GM12878 (cell line): ENCODE results near the gene CHID1. TPM values are rescaled to one million over a fixed set of nuclear protein-coding genes. Genes with fewer than 3 reads are reported as not detected.

Experiments
- ATAC-seq: fragments of 200-7000 bp; cut with Tn5 transposase; 3 replicates; pipeline ENCODE4 v1.9.1; 2020; ENCODE audit warnings: mild to moderate bottlenecking, moderate library complexity
- BruUV-seq: library from RNA; stranded (reverse); fragments of 400-500 nt; replicated peaks from 2 replicates; lab custom pipeline; 2021; lab: Mats Ljungman, UMichigan
- CTCF ChIA-PET: fragments of 300-600 bp; sonication (Branson Sonifier 250); formaldehyde crosslinking; extraction: SDS; loops from one replicate; lab custom pipeline; 2021; ENCODE audit warnings: inconsistent platforms; lab: Yijun Ruan, JAX
- POLR2A ChIA-PET: fragments of 350-600 bp; formaldehyde crosslinking; extraction: SDS; loops from one replicate; lab custom pipeline; 2021; ENCODE audit warnings: inconsistent platforms; lab: Charles Lee
- RAD21 ChIA-PET: fragments of 300-600 bp; sonication (Branson Sonifier 250); formaldehyde crosslinking; loops from one replicate; lab custom pipeline; 2023; ENCODE audit warnings: antibody characterized with exemption; ENCODE audit not compliant: unreplicated experiment; lab: Charles Lee
- SMC1A ChIA-PET: fragments of 300-600 bp; sonication (Branson Sonifier 250); formaldehyde crosslinking; loops from one replicate; lab custom pipeline; 2023; ENCODE audit not compliant: unreplicated experiment, uncharacterized antibody; lab: Charles Lee
- DNase-seq: peaks from one replicate; pipeline ENCODE4 v3.0.0-alpha.2; 2011; ENCODE audit warnings: low read depth, low spot score
- FAIRE-seq: peaks from 3 replicates; lab custom pipeline; 2011; peaks lifted over from hg19 to GRCh38; lab: Jason Lieb, UNC
- H2AFZ ChIP-seq: 2 replicates; pipeline ENCODE4 v1.6.0; 2011; ENCODE audit warnings: low read depth, low read length, control low read depth; ENCODE audit not compliant: control insufficient read depth
- H3K27ac ChIP-seq: 2 replicates; pipeline ENCODE4 v1.5.1; 2011; ENCODE audit warnings: control low read depth; ENCODE audit not compliant: control insufficient read depth, insufficient read depth
- H3K27me3 ChIP-seq, 2 experiments: replicated peaks in 1 of 2; 2 replicates each; pipeline versions ENCODE4 v1.6.0 to v1.6.1; 2011; ENCODE audit warnings: low read length in 1 of 2; ENCODE audit not compliant: control insufficient read depth in 2 of 2, insufficient read depth in 2 of 2
- H3K36me3 ChIP-seq, 2 experiments: 2 replicates each; pipeline ENCODE4 v1.5.1; 2011; ENCODE audit warnings: low read length in 1 of 2; ENCODE audit not compliant: control insufficient read depth in 2 of 2, insufficient read depth in 2 of 2
- H3K4me1 ChIP-seq: 2 replicates; pipeline ENCODE4 v1.6.1; 2011; ENCODE audit warnings: mild to moderate bottlenecking, low read length, moderate library complexity, mixed read lengths; ENCODE audit not compliant: control insufficient read depth, insufficient read depth
- H3K4me2 ChIP-seq: 2 replicates; pipeline ENCODE4 v1.6.0; 2011; ENCODE audit warnings: control low read depth; ENCODE audit not compliant: control insufficient read depth, insufficient read depth
- H3K4me3 ChIP-seq: fragments of 200-600 bp; sonication (generic); 2 replicates; pipeline ENCODE4 v1.5.1; 2016
- H3K79me2 ChIP-seq: 2 replicates; pipeline ENCODE4 v1.6.0; 2011; ENCODE audit warnings: low read length; ENCODE audit not compliant: control insufficient read depth, insufficient read depth
- H3K9ac ChIP-seq: 2 replicates; pipeline ENCODE4 v1.8.0; 2011; ENCODE audit warnings: low read length, control low read depth, mixed read lengths; ENCODE audit not compliant: control insufficient read depth, insufficient read depth
- H3K9me3 ChIP-seq: replicated peaks from 3 replicates; pipeline ENCODE4 v1.5.1; 2011; ENCODE audit warnings: mild to moderate bottlenecking, low read length; ENCODE audit not compliant: control insufficient read depth, insufficient read depth
- H4K20me1 ChIP-seq: 2 replicates; pipeline ENCODE4 v1.6.0; 2011; ENCODE audit not compliant: control insufficient read depth, insufficient read depth
- BHLHE40 ChIP-seq, 2 experiments: fragments of 450-650 bp in 1 of 2; IDR thresholded peaks; 2 replicates each; pipeline ENCODE4 v1.6.1; 2011 to 2017; ENCODE audit warnings: low read depth in 2 of 2, borderline replicate concordance in 1 of 2, improper control_type of control experiment in 1 of 2, low read length in 1 of 2, mild to moderate bottlenecking in 1 of 2
- CBFB ChIP-seq: IDR thresholded peaks from 2 replicates; pipeline ENCODE4 v1.6.1; 2016; ENCODE audit warnings: antibody characterized with exemption, low read depth
- HDAC6 ChIP-seq: fragments of 200-600 bp; sonication (generic); IDR thresholded peaks from one replicate; pipeline ENCODE4 v1.8.0; 2017; ENCODE audit warnings: antibody characterized with exemption; ENCODE audit not compliant: unreplicated experiment
- IKZF1 ChIP-seq: fragments of 450-650 bp; conservative IDR thresholded peaks from 2 replicates; pipeline ENCODE4 v1.6.1; 2017; ENCODE audit warnings: antibody characterized with exemption, mild to moderate bottlenecking
- MEF2B ChIP-seq: fragments of 450-650 bp; IDR thresholded peaks from 2 replicates; pipeline ENCODE4 v1.6.1; 2018; ENCODE audit warnings: mild to moderate bottlenecking, moderate library complexity; ENCODE audit not compliant: partially characterized antibody, poor library complexity, severe bottlenecking
- POLR2AphosphoS5 ChIP-seq: IDR thresholded peaks from 2 replicates; pipeline ENCODE4 v1.6.1; 2011; ENCODE audit warnings: mild to moderate bottlenecking, low read length, inconsistent platforms
- RELA ChIP-seq: fragments of 450-650 bp; IDR thresholded peaks from 2 replicates; pipeline ENCODE4 v1.8.0; 2014; ENCODE audit warnings: borderline replicate concordance; ENCODE audit not compliant: partially characterized antibody
- RUNX3 ChIP-seq: IDR thresholded peaks from 2 replicates; pipeline ENCODE4 v1.6.1; 2012; ENCODE audit warnings: low read length, inconsistent platforms
- SPI1 ChIP-seq: IDR thresholded peaks from 2 replicates; pipeline ENCODE4 v1.6.1; 2011; ENCODE audit warnings: low read depth, mild to moderate bottlenecking, low read length, moderate library complexity, borderline replicate concordance; ENCODE audit not compliant: insufficient read depth
- STAT1 ChIP-seq: fragments of 450-650 bp; conservative IDR thresholded peaks from 2 replicates; pipeline ENCODE4 v1.6.1; 2014; ENCODE audit warnings: antibody characterized with exemption, mild to moderate bottlenecking
- ZNF384 ChIP-seq: IDR thresholded peaks from 2 replicates; pipeline ENCODE4 v1.6.1; 2012; ENCODE audit warnings: low read depth, mild to moderate bottlenecking, low read length, improper control_type of control experiment, borderline replicate concordance
- WGBS: methylation state at CpG from one replicate; pipeline ENCODE4 v1.1.6; 2016; ENCODE audit warnings: low lambda C conversion rate; ENCODE audit not compliant: insufficient replicate concordance, insufficient coverage; ENCODE audit errors: missing lambda C conversion rate; 5-methylcytosine and 5-hydroxymethylcytosine counted together
- in situ Hi-C: fragments of 300-500 bp; cut with MboI; formaldehyde crosslinking; loops from 9 replicates; pipeline ENCODE4 v1.14.3; 2018; ENCODE audit warnings: mixed read lengths
- intact Hi-C: fragments of 100-400 bp; cut with micrococcal nuclease; formaldehyde crosslinking; loops from one replicate; pipeline ENCODE4 v1.14.2; 2022; ENCODE audit not compliant: unreplicated experiment
- polyA plus RNA-seq, 11 experiments: library from polyadenylated mRNA; depleted of rRNA in 4 of 11; unstranded in 6 of 11; stranded (reverse) in 5 of 11; fragments of >200 nt; fragmentation: Nextera tagmentation in 4 of 11; fragmentation: Illumina TruSeq in 1 of 11; extraction: Ambion mirVana in 4 of 11; extraction: Trizol in 1 of 11; gene quantifications; 1 replicate in 1 of 11; 2 replicates in 10 of 11; pipeline versions ENCODE4 v1.2.1 to v1.2.3, GENCODE V29; 2011 to 2016; ENCODE audit warnings: inconsistent platforms in 2 of 11, missing spikeins in 2 of 11, low read depth in 1 of 11
- total RNA-seq, 4 experiments: library from RNA; depleted of rRNA in 3 of 4; stranded (reverse); fragments of >200 nt in 3 of 4; fragmentation: Illumina TruSeq in 1 of 4; extraction: Trizol in 1 of 4; gene quantifications; 2 replicates each; pipeline versions ENCODE4 v1.2.1 to v1.2.3, GENCODE V29; 2013 to 2021
- TF ChIP-seq, protein P1 (sequence below): IDR thresholded peaks from 2 replicates; pipeline ENCODE4 v1.6.1; 2011; ENCODE audit warnings: low read depth, low read length, improper control_type of control experiment, borderline replicate concordance
- TF ChIP-seq, protein P2 (sequence below): fragments of 450-650 bp; IDR thresholded peaks from 2 replicates; pipeline ENCODE4 v1.6.1; 2016; ENCODE audit warnings: mild to moderate bottlenecking

CHID1 gene
- total and polyA plus RNA-seq, 10 of the 15 experiments (the other 5 are each of a cell fraction or from before 2014, with no cell fraction given) = 4.8 to 75.2 (median 30.1) TPM

DNA sequence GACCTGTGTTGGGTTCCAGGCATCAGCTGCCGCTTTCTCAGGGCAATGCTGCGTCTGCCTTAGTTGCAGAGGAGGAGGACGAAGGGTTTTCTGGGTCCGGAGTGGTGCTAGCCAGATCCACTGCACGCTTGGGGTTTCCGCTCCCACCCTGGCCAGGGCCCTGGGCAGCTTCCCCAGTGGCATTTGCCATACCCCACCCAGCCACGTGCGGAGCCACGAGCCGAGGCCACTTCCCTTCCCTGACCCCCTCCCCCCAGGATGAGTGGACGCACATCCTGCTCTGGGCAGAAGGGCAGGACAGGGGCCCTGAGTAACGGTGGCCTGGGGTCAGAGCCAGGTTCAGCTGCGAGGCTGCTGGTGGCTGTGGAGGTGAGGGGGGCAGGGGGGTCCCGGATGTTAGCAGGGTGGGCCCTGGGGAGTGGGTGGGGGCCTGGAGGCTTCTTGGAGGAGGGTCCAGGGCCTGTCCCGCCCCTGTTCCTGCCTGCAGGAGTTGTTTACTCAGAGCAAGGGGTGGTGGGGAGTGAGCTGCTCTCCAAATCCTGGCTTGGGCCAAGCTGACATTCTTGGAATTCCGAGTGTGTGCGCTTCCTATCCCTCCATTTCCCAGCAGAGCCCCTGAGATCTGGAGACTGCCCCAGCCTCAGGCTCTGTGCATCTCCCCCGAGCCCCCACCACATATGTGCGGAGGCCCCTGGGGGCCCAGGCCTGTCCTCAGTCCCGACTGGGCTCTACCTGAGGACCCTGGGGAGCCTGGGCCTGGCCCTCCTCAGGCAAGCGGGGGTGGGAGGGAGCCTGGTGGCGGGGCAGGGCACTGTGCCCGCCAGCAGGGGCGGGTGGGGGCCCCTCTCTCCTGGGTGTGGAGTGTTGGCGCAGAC, 66.6 kb downstream of the CHID1 start:
- no peak for DNase-seq
- intact Hi-C loops (loop anchor here (5.0 kb wide), 1 partner anchor 68 kb away; the partner anchor contains the start of gene CHID1), in situ Hi-C loops (loop anchor here (10.0 kb wide), 2 partner anchors 211 to 1011 kb away; partner anchors contain the start of gene LSP1)
- H3K36me3 ChIP-seq = peaks cover 0 to 10% of the 10 kb centered on the region in 2 experiments; a peak in 2 of 4 replicates
- ChIA-PET CTCF (interaction anchor here (0.8 to 0.9 kb wide), 3 partner anchors 35 to 49 kb away, joined by 3 to 4 read pairs (median 3); partner anchors contain the start of gene RPLP2), RAD21 (interaction anchor here (0.6 to 1.9 kb wide), 7 partner anchors 10 to 541 kb away, joined by 3 to 9 read pairs (median 5); partner anchors contain the start of genes CD151 and RPLP2), POLR2A (interaction anchor here (0.6 to 2.7 kb wide), 8 partner anchors 9 to 151 kb away, joined by 3 to 12 read pairs (median 4); partner anchors contain the start of gene RPLP2), SMC1A (interaction anchor here (1.4 kb wide), 1 partner anchor 84 kb away, joined by 4 read pairs; no protein-coding TSS in a partner anchor)
- no peaks in the 10 kb centered on the region; a peak in 1 of 4 replicates for H3K27me3 ChIP-seq
- BruUV-seq = no TSS peak
- FAIRE-seq = no peak
- peak overlapping the region; percentile 96 for H3K4me3 ChIP-seq
- TF ChIP-seq, protein P1, sequence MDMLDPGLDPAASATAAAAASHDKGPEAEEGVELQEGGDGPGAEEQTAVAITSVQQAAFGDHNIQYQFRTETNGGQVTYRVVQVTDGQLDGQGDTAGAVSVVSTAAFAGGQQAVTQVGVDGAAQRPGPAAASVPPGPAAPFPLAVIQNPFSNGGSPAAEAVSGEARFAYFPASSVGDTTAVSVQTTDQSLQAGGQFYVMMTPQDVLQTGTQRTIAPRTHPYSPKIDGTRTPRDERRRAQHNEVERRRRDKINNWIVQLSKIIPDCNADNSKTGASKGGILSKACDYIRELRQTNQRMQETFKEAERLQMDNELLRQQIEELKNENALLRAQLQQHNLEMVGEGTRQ = no peak
- no peak for TF ChIP-seq RUNX3
- no peak for TF ChIP-seq HDAC6
- no peak for TF ChIP-seq STAT1
- no peak for TF ChIP-seq POLR2AphosphoS5
- TF ChIP-seq SPI1 = peak; percentile 37; the same call in 1 of the 2 replicates
- peak; percentile 3; the same call in 1 of the 2 replicates for TF ChIP-seq IKZF1
- TF ChIP-seq BHLHE40 (IDR thresholded peaks at IDR 0.05; ENCODE audit: borderline replicate concordance in 1 of 2, low read depth in 2 of 2, low read length in 1 of 2) = peak; percentile 56 to 85; a peak in 3 of 4 replicates
- TF ChIP-seq MEF2B = peak; percentile 15
- no peak for TF ChIP-seq RELA
- no peak for TF ChIP-seq ZNF384
- no peak for TF ChIP-seq CBFB
- TF ChIP-seq, protein P2, sequence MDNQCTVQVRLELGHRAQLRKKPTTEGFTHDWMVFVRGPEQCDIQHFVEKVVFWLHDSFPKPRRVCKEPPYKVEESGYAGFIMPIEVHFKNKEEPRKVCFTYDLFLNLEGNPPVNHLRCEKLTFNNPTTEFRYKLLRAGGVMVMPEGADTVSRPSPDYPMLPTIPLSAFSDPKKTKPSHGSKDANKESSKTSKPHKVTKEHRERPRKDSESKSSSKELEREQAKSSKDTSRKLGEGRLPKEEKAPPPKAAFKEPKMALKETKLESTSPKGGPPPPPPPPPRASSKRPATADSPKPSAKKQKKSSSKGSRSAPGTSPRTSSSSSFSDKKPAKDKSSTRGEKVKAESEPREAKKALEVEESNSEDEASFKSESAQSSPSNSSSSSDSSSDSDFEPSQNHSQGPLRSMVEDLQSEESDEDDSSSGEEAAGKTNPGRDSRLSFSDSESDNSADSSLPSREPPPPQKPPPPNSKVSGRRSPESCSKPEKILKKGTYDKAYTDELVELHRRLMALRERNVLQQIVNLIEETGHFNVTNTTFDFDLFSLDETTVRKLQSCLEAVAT = 0 out of 2 replicates have a peak, but pooled peaks have one; percentile 34
- H3K4me1 ChIP-seq = peaks cover 15% of the 10 kb centered on the region
- no peak overlapping the region for H2AFZ ChIP-seq
- peak overlapping the region; percentile 48; the same call in 1 of the 2 replicates for H3K4me2 ChIP-seq
- no peak overlapping the region for H3K27ac ChIP-seq
- peak; percentile 11 for ATAC-seq
- 22% methylated on average over 23 of the region's 25 CpGs for WGBS
- H3K9me3 ChIP-seq = no peaks in the 10 kb centered on the region
- no peak overlapping the region for H3K9ac ChIP-seq
- H3K79me2 ChIP-seq = peaks cover 20% of the 10 kb centered on the region
- no peaks in the 10 kb centered on the region; the same call in 1 of the 2 replicates for H4K20me1 ChIP-seq
